ENCODE measurements around the gene LAMA3.

LAMA3 gene

GRCh38 chr18:23969664-23970063, 280.4 kb downstream of the LAMA3 start:
- no peak for DNase-seq (ENCODE audit: low read depth in 2 of 2)

- DNase-seq (ENCODE audit: low read depth in 2 of 2) = peak in 1 of 2 donors; percentile 37
Observed at GRCh38 chr18:23970161-23971096, 281.2 kb downstream of the LAMA3 start.

GRCh38 chr18:23971097-23971440, 281.8 kb downstream of the LAMA3 start:
- no peak for DNase-seq (ENCODE audit: low read depth in 2 of 2)

- DNase-seq (ENCODE audit: low read depth in 2 of 2) = no peak
Observed at GRCh38 chr18:23971666-23972230, 282.5 kb downstream of the LAMA3 start.

- DNase-seq (ENCODE audit: low read depth in 2 of 2) = no peak
Observed at GRCh38 chr18:23972453-23972852, 283.2 kb downstream of the LAMA3 start.

GRCh38 chr18:23977103-23977502, 287.9 kb downstream of the LAMA3 start:
- DNase-seq (ENCODE audit: low read depth in 2 of 2) = no peak

- DNase-seq (ENCODE audit: low read depth in 2 of 2) = no peak
Observed at GRCh38 chr18:23977719-23978483, 288.6 kb downstream of the LAMA3 start.

GRCh38 chr18:23981369-23981980, 292.2 kb downstream of the LAMA3 start:
- no peak for DNase-seq (ENCODE audit: low read depth in 2 of 2)

GRCh38 chr18:23982155-23983079, 293.2 kb downstream of the LAMA3 start:
- no peak for DNase-seq (ENCODE audit: low read depth in 2 of 2)

- no peak for DNase-seq (ENCODE audit: low read depth in 2 of 2)
Observed at GRCh38 chr18:23983112-23983511, 293.9 kb downstream of the LAMA3 start.

GRCh38 chr18:23986600-23987359, 297.5 kb downstream of the LAMA3 start:
- DNase-seq (ENCODE audit: low read depth in 2 of 2) = no peak

- DNase-seq (ENCODE audit: low read depth in 2 of 2) = no peak
Observed at GRCh38 chr18:23990474-23991410, 301.5 kb downstream of the LAMA3 start.

GRCh38 chr18:23992089-23992940, 303.1 kb downstream of the LAMA3 start:
- DNase-seq (ENCODE audit: low read depth in 2 of 2) = no peak

- no peak for DNase-seq (ENCODE audit: low read depth in 2 of 2)
Observed at GRCh38 chr18:23992941-23993280, 303.7 kb downstream of the LAMA3 start.

GRCh38 chr18:23994361-23994902, 305.2 kb downstream of the LAMA3 start:
- DNase-seq (ENCODE audit: low read depth in 2 of 2) = no peak

- no peak for DNase-seq (ENCODE audit: low read depth in 2 of 2)
Observed at GRCh38 chr18:23995180-23995579, 305.9 kb downstream of the LAMA3 start.

GRCh38 chr18:23998018-23998417, 308.8 kb downstream of the LAMA3 start:
- DNase-seq (ENCODE audit: low read depth in 2 of 2) = no peak

- no peak for DNase-seq (ENCODE audit: low read depth in 2 of 2)
Observed at GRCh38 chr18:23998820-23999219, 309.6 kb downstream of the LAMA3 start.

Data from stimulated activated CD4-positive, alpha-beta T cell treated with anti-CD3 and anti-CD28 coated beads, Interleukin-1b, Interleukin-23, amount 100 ng/mL, for 1 hour (primary cell).